Renal pelvis (tissue), 4 donors: Measurements from ENCODE around the gene SRGAP1. TPM values are rescaled to one million over a fixed set of nuclear protein-coding genes. Genes with fewer than 3 reads are reported as not detected.

Experiments
- DNase-seq: peaks from one replicate; pipeline ENCODE4 v3.0.0-alpha.2; 2013
- polyA plus RNA-seq, 3 donors: library from polyadenylated mRNA; unstranded; fragments of 120-200 nt; gene quantifications; one replicate each; pipeline ENCODE4 v1.2.1, GENCODE V29; 2013; ENCODE audit not compliant: insufficient read length in 3 of 3

Gene SRGAP1
- polyA plus RNA-seq, 3 donors: 19.7 to 33.4 (median 24.3) TPM

GRCh38 chr12:64203036-64203435 lies 358.5 kb downstream of the SRGAP1 start:
- DNase-seq: no peak

GRCh38 chr12:64203775-64204174 lies 359.3 kb downstream of the SRGAP1 start:
- no peak for DNase-seq

- no peak for DNase-seq
Measured at GRCh38 chr12:64205542-64205941, 361.0 kb downstream of the SRGAP1 start.

- no peak for DNase-seq
Measured at GRCh38 chr12:64207453-64207852, 363.0 kb downstream of the SRGAP1 start.

Other genes with a start within 250 kb of the SRGAP1 start
- gene DPY19L2, start 176.2 kb upstream of the SRGAP1 start, polyA plus RNA-seq: 10 to 100 TPM; 26.4 to 87.0 (median 83.7) TPM
- 10 to 100 TPM; 29.6 to 30.6 (median 29.6) TPM for gene RXYLT1, start 64.8 kb upstream of the SRGAP1 start, polyA plus RNA-seq